ENCODE measurements around the gene IGF2R.

- TF ChIP-seq FOXK2 (IDR thresholded peaks at IDR 0.05) (no peak), CTBP1 (IDR thresholded peaks at IDR 0.05; ENCODE audit: borderline replicate concordance) (no peak), SUZ12 (IDR thresholded peaks at IDR 0.05) (no peak), SP1 (IDR thresholded peaks at IDR 0.05) (no peak), ZNF384 (IDR thresholded peaks at IDR 0.05) (no peak), BHLHE40 (IDR thresholded peaks at IDR 0.05; ENCODE audit: borderline replicate concordance) (no peak), FOXM1 (IDR thresholded peaks at IDR 0.05; ENCODE audit: borderline replicate concordance) (no peak), FOXA1 (IDR thresholded peaks at IDR 0.05) (no peak), TARDBP (IDR thresholded peaks at IDR 0.05) (no peak)
Observed at GRCh38 chr6:160055813-160056212, 86.9 kb downstream of the IGF2R start.

Data from HEK293T (cell line).